Glutamatergic neuron (in vitro differentiated cells): ENCODE measurements around the gene PDLIM1. TPM values are rescaled to one million over a fixed set of nuclear protein-coding genes. Genes with fewer than 3 reads are reported as not detected.

Experiments
- DNase-seq: peaks from one replicate; pipeline ENCODE4 v3.0.0; 2022
- H3K27ac Mint-ChIP-seq: one replicate; pipeline ENCODE4 v1.8.0; 2020; ENCODE audit warnings: mild to moderate bottlenecking, mixed read lengths, inconsistent platforms; ENCODE audit not compliant: unreplicated experiment
- H3K27me3 Mint-ChIP-seq: one replicate; pipeline ENCODE4 v1.8.0; 2020; ENCODE audit warnings: mild to moderate bottlenecking, moderate library complexity, mixed read lengths, inconsistent platforms; ENCODE audit not compliant: unreplicated experiment
- H3K36me3 Mint-ChIP-seq: one replicate; pipeline ENCODE4 v1.8.0; 2020; ENCODE audit warnings: mild to moderate bottlenecking, mixed read lengths, inconsistent platforms; ENCODE audit not compliant: unreplicated experiment
- H3K4me1 Mint-ChIP-seq: one replicate; pipeline ENCODE4 v1.8.0; 2020; ENCODE audit warnings: mild to moderate bottlenecking, low read depth, mixed read lengths, inconsistent platforms; ENCODE audit not compliant: unreplicated experiment
- H3K4me3 Mint-ChIP-seq: one replicate; pipeline ENCODE4 v1.8.0; 2020; ENCODE audit warnings: mild to moderate bottlenecking, mixed read lengths, inconsistent platforms; ENCODE audit not compliant: unreplicated experiment
- H3K9me3 Mint-ChIP-seq: one replicate; pipeline ENCODE4 v1.8.0; 2020; ENCODE audit warnings: mild to moderate bottlenecking, moderate library complexity, mixed read lengths, inconsistent platforms; ENCODE audit not compliant: unreplicated experiment
- CTCF ChIP-seq: fragments of 200-600 bp; sonication (generic); IDR thresholded peaks from one replicate; pipeline ENCODE4 v1.5.0; 2021; ENCODE audit not compliant: partially characterized antibody, unreplicated experiment
- total RNA-seq: library from RNA; stranded (reverse); fragmentation: NEBNext Ultra II Directional; extraction: Animal tissue kit (Norgen Biotek cat#: 25700); gene quantifications from one replicate; pipeline ENCODE4 v1.2.1, GENCODE V29; 2021; ENCODE audit not compliant: unreplicated experiment

Gene PDLIM1
- total RNA-seq, 1 donor from 2014 or later = 6.4 TPM

- no peak overlapping the region for H3K27ac Mint-ChIP-seq
- peaks cover 2% of the 10 kb centered on the region for H3K9me3 Mint-ChIP-seq
- H3K27me3 Mint-ChIP-seq = peaks cover 5% of the 10 kb centered on the region
- no peaks in the 10 kb centered on the region for H3K36me3 Mint-ChIP-seq
- no peak overlapping the region for H3K4me3 Mint-ChIP-seq
- DNase-seq = no peak
- no peak for TF ChIP-seq CTCF
- no peaks in the 10 kb centered on the region for H3K4me1 Mint-ChIP-seq
Measured at GRCh38 chr10:95304976-95305375, 14.2 kb upstream of the PDLIM1 start.

- no peak for TF ChIP-seq CTCF
- no peak for DNase-seq
- no peaks in the 10 kb centered on the region for H3K4me1 Mint-ChIP-seq
Measured at GRCh38 chr10:95304463-95304862, 13.7 kb upstream of the PDLIM1 start.

GRCh38 chr10:95303950-95304349 is 13.1 kb upstream of the PDLIM1 start:
- no peak for DNase-seq
- H3K4me3 Mint-ChIP-seq = no peak overlapping the region
- H3K4me1 Mint-ChIP-seq = no peaks in the 10 kb centered on the region
- H3K36me3 Mint-ChIP-seq = no peaks in the 10 kb centered on the region
- H3K9me3 Mint-ChIP-seq = no peaks in the 10 kb centered on the region
- no peak overlapping the region for H3K27ac Mint-ChIP-seq
- H3K27me3 Mint-ChIP-seq = peaks cover 4% of the 10 kb centered on the region
- TF ChIP-seq CTCF = no peak

More at GRCh38 chr10:95304463-95304862, 13.7 kb upstream of the PDLIM1 start:
- Mint-ChIP-seq H3K27me3 (peaks cover 5% of the 10 kb centered on the region), H3K36me3 (no peaks in the 10 kb centered on the region), H3K4me3 (no peak overlapping the region), H3K27ac (no peak overlapping the region), H3K9me3 (peaks cover under 1% of the 10 kb centered on the region)

- Mint-ChIP-seq H3K4me1 (no peaks in the 10 kb centered on the region), H3K27ac (no peak overlapping the region), H3K36me3 (no peaks in the 10 kb centered on the region), H3K4me3 (no peak overlapping the region), H3K9me3 (no peaks in the 10 kb centered on the region), H3K27me3 (peaks cover 4% of the 10 kb centered on the region)
- DNase-seq = no peak
- no peak for TF ChIP-seq CTCF
Measured at GRCh38 chr10:95303535-95303934, 12.7 kb upstream of the PDLIM1 start.

GRCh38 chr10:95300022-95300539 is 9.3 kb upstream of the PDLIM1 start:
- no peaks in the 10 kb centered on the region for H3K9me3 Mint-ChIP-seq
- peaks cover 6% of the 10 kb centered on the region for H3K27me3 Mint-ChIP-seq
- H3K27ac Mint-ChIP-seq = no peak overlapping the region
- TF ChIP-seq CTCF = no peak
- DNase-seq = no peak
- H3K4me3 Mint-ChIP-seq = no peak overlapping the region
- H3K36me3 Mint-ChIP-seq = no peaks in the 10 kb centered on the region
- H3K4me1 Mint-ChIP-seq = no peaks in the 10 kb centered on the region
